GOT3 (cell line): ENCODE results near the gene KCNK10.

Experiments used
- DNase-seq: peaks from one replicate; lab custom pipeline; 2025; ENCODE audit warnings: mixed read lengths; lab: John Stamatoyannopoulos, UW

The KCNK10 gene

GRCh38 chr14:88227693-88228092 is 95.4 kb downstream of the KCNK10 start:
- no peak for DNase-seq

GRCh38 chr14:88225721-88226120 is 97.3 kb downstream of the KCNK10 start:
- no peak for DNase-seq

GRCh38 chr14:88218119-88218915 is 104.8 kb downstream of the KCNK10 start:
- no peak for DNase-seq

- DNase-seq, result no peak
These were observed 110.4 kb downstream of the KCNK10 start for GRCh38 chr14:88212691-88213090.

- no peak for DNase-seq
These were observed 112.6 kb downstream of the KCNK10 start for GRCh38 chr14:88210426-88210825.

GRCh38 chr14:88209273-88209672 is 113.8 kb downstream of the KCNK10 start:
- DNase-seq, result no peak

- no peak for DNase-seq
These were observed 114.2 kb downstream of the KCNK10 start for GRCh38 chr14:88208858-88209257.

- DNase-seq, result no peak
These were observed 118.8 kb downstream of the KCNK10 start for GRCh38 chr14:88204221-88204620.

GRCh38 chr14:88203291-88203690 is 119.8 kb downstream of the KCNK10 start:
- no peak for DNase-seq

GRCh38 chr14:88202286-88202685 is 120.8 kb downstream of the KCNK10 start:
- DNase-seq, result no peak

- DNase-seq, result no peak
These were observed 121.2 kb downstream of the KCNK10 start for GRCh38 chr14:88201851-88202250.

- no peak for DNase-seq
These were observed 123.2 kb downstream of the KCNK10 start for GRCh38 chr14:88199882-88200281.

GRCh38 chr14:88198446-88198845 is 124.6 kb downstream of the KCNK10 start:
- DNase-seq, result no peak

- DNase-seq, result no peak
These were observed 126.1 kb downstream of the KCNK10 start for GRCh38 chr14:88196925-88197324.

GRCh38 chr14:88196116-88196890 is 126.8 kb downstream of the KCNK10 start:
- no peak for DNase-seq

- DNase-seq, result no peak
These were observed 127.4 kb downstream of the KCNK10 start for GRCh38 chr14:88195676-88196075.

- no peak for DNase-seq
These were observed 128.5 kb downstream of the KCNK10 start for GRCh38 chr14:88194531-88194930.

GRCh38 chr14:88191605-88192004 is 131.5 kb downstream of the KCNK10 start:
- DNase-seq, result no peak

GRCh38 chr14:88189417-88190191 is 133.5 kb downstream of the KCNK10 start:
- DNase-seq, result no peak

- no peak for DNase-seq
These were observed 134.2 kb downstream of the KCNK10 start for GRCh38 chr14:88188745-88189416.

- DNase-seq, result no peak
These were observed 137.2 kb downstream of the KCNK10 start for GRCh38 chr14:88185843-88186242.

- no peak for DNase-seq
These were observed 138.1 kb downstream of the KCNK10 start for GRCh38 chr14:88184956-88185355.
